WERI-Rb-1 (cell line): ENCODE data around the gene SLC16A4.
"Not testable (repeated sequence)": the region's sequence is repeated elsewhere in the genome, so short reads cannot be mapped to it uniquely, and the experiment has no call there.

Source experiments
- DNase-seq: peaks from one replicate; pipeline ENCODE4 v3.0.0-alpha.2; 2020
- H3K27ac ChIP-seq: fragments of 250-450 bp; sonication (Bioruptor Pico); 2 replicates; pipeline ENCODE4 v1.5.1; 2020; ENCODE audit warnings: mild to moderate bottlenecking, moderate library complexity
- H3K27me3 ChIP-seq: fragments of 250-450 bp; sonication (Bioruptor Pico); 2 replicates; pipeline ENCODE4 v1.5.1; 2021; ENCODE audit warnings: mild to moderate bottlenecking, low read depth, moderate library complexity; ENCODE audit not compliant: insufficient read depth, severe bottlenecking
- H3K36me3 ChIP-seq: fragments of 250-450 bp; sonication (Bioruptor Pico); 2 replicates; pipeline ENCODE4 v1.5.1; 2020; ENCODE audit warnings: mild to moderate bottlenecking, moderate library complexity
- H3K4me3 ChIP-seq: 2 replicates; pipeline ENCODE4 v1.5.1; 2011; ENCODE audit warnings: low read depth, mild to moderate bottlenecking, control low read depth, low read length
- H3K9me3 ChIP-seq: fragments of 250-450 bp; sonication (Bioruptor Pico); 2 replicates; pipeline ENCODE4 v1.5.1; 2021; ENCODE audit warnings: mild to moderate bottlenecking, moderate library complexity; ENCODE audit not compliant: severe bottlenecking
- TF ChIP-seq, protein P1 (sequence below): IDR thresholded peaks from 2 replicates; pipeline ENCODE4 v1.5.1; 2011; ENCODE audit warnings: low read depth, mild to moderate bottlenecking, control low read depth, inconsistent platforms, low read length

SLC16A4 gene

GRCh38 chr1:110390692-110391245 is at the start of gene SLC16A4:
SLC16A4 (minus strand) TSS chr1:110391026; CDS start chr1:110389323, 1,703 bp downstream.
- TF ChIP-seq, protein P1, sequence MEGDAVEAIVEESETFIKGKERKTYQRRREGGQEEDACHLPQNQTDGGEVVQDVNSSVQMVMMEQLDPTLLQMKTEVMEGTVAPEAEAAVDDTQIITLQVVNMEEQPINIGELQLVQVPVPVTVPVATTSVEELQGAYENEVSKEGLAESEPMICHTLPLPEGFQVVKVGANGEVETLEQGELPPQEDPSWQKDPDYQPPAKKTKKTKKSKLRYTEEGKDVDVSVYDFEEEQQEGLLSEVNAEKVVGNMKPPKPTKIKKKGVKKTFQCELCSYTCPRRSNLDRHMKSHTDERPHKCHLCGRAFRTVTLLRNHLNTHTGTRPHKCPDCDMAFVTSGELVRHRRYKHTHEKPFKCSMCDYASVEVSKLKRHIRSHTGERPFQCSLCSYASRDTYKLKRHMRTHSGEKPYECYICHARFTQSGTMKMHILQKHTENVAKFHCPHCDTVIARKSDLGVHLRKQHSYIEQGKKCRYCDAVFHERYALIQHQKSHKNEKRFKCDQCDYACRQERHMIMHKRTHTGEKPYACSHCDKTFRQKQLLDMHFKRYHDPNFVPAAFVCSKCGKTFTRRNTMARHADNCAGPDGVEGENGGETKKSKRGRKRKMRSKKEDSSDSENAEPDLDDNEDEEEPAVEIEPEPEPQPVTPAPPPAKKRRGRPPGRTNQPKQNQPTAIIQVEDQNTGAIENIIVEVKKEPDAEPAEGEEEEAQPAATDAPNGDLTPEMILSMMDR, result no peak
- peaks cover 3% of the 10 kb centered on the region; the same call in 1 of the 2 replicates for H3K36me3 ChIP-seq
- H3K27me3 ChIP-seq, result no peaks in the 10 kb centered on the region
- no peaks in the 10 kb centered on the region for H3K9me3 ChIP-seq
- DNase-seq, result peak; percentile 21
- H3K27ac ChIP-seq, result no peak within 1 kb of the TSS
- H3K4me3 ChIP-seq, result no peak within 1 kb of the TSS; the same call in 1 of the 2 replicates

DNA sequence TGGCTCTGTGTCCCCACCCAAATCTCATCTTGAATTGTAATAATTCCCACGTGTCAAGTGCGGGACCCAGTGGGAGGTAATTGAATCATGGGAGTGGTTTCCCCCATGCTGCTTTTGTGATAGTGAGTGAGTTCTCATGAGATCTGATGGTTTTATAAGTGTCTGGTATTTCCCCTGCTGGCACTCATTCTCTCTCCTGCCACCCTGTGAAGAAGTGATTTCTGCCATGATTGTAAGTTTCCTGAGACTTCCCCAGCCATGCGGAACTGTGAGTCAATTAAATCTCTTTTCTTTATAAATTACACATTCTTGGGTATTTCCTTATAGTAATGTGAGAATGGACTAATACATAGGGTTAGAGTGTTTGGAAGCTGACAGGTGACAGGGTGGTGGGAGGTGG is 49.0 kb upstream of the SLC16A4 start:
- not testable (repeated sequence) for H3K27me3 ChIP-seq, H3K36me3 ChIP-seq, H3K9me3 ChIP-seq, DNase-seq, H3K27ac ChIP-seq, H3K4me3 ChIP-seq

GRCh38 chr1:110438893-110439292 is 48.1 kb upstream of the SLC16A4 start:
- Histone ChIP-seq H3K27me3 (no peaks in the 10 kb centered on the region), H3K36me3 (no peaks in the 10 kb centered on the region), H3K27ac (no peak overlapping the region), H3K9me3 (no peaks in the 10 kb centered on the region), H3K4me3 (no peak overlapping the region)
- no peak for DNase-seq
- TF ChIP-seq, protein P1, result no peak

DNA sequence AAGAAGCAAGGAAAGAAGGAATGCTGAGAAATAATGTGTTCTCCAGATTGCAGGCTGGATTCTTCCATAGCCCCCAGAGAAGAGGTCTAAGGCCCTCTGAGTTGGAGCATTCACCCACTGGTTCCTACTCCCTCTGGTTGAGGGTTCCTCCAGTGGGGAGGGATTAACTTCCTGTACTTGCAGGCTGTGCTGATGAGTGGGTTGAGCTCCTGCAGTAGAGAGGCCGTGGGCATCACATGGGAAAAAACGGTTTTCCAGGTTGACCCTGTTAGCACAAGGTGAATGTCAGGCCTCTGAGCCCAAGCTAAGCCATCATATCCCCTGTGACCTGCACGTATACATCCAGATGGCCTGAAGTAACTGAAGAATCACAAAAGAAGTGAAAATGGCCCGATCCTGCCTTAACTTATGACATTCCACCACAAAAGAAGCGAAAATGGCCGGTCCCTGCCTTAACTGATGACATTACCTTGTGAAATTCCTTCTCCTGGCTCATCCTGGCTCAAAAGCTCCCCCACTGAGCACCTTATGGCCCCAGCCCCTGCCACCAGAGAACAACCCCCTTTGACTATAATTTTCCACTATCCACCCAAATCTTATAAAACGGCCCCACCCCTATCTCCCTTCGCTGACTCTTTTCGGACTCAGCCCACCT is 46.9 kb upstream of the SLC16A4 start:
- not testable (repeated sequence) for H3K27me3 ChIP-seq, DNase-seq, H3K9me3 ChIP-seq, H3K36me3 ChIP-seq, H3K27ac ChIP-seq, H3K4me3 ChIP-seq

GRCh38 chr1:110436635-110437034 is 45.8 kb upstream of the SLC16A4 start:
- Histone ChIP-seq H3K4me3 (no peak overlapping the region), H3K27me3 (no peaks in the 10 kb centered on the region), H3K27ac (no peak overlapping the region), H3K9me3 (no peaks in the 10 kb centered on the region), H3K36me3 (no peaks in the 10 kb centered on the region)
- no peak for DNase-seq
- TF ChIP-seq, protein P1, result no peak

DNA sequence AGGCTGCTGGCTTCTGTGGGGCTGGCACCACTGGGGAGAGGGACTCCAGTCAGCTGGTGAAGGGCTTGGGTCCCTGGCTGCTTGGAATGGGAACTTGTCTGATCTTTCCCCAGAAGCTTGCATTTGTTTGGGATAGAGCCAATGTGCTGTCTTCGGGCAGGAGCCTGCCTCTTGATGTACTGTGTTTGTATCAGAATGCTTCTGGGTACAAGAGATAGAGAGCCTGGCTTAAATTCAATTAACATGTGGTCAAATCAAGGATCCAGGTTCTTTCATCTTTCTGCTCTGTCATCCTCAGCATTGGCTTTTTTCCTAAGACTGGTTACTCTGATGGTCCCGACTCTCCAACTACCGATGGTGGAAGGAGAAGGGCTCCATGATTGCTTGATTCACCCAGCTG is 44.1 kb upstream of the SLC16A4 start:
- H3K27ac ChIP-seq, result no peak overlapping the region
- no peaks in the 10 kb centered on the region for H3K9me3 ChIP-seq
- no peaks in the 10 kb centered on the region for H3K36me3 ChIP-seq
- TF ChIP-seq, protein P1, result no peak
- no peaks in the 10 kb centered on the region for H3K27me3 ChIP-seq
- no peak for DNase-seq
- H3K4me3 ChIP-seq, result no peak overlapping the region

DNA sequence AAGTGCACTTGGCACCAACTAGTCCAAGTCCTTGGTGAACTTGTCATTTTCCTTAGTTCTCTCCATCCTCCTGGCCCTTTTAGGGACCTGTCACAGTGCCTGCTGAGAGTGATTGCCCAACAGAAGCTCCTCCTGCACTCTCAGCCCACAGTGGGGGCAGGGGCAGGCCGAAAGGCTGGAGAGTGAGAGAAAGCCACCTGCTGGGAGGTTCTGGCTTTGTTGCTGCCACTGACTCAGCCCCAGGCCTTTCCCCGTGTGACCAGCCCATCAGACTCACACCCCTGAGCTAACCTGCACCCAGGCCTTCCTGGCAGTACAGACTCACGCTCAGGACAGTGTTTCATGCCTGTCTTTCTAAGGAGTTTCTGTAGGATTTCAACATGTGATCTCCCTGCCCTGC is 43.0 kb upstream of the SLC16A4 start:
- no peaks in the 10 kb centered on the region for H3K9me3 ChIP-seq
- H3K27ac ChIP-seq, result no peak overlapping the region
- no peaks in the 10 kb centered on the region for H3K36me3 ChIP-seq
- no peak overlapping the region for H3K4me3 ChIP-seq
- H3K27me3 ChIP-seq, result no peaks in the 10 kb centered on the region
- DNase-seq, result peak; percentile 75
- TF ChIP-seq, protein P1, result peak; percentile 64
